ENCODE measurements around the gene TFB2M.

TFB2M gene

DNA sequence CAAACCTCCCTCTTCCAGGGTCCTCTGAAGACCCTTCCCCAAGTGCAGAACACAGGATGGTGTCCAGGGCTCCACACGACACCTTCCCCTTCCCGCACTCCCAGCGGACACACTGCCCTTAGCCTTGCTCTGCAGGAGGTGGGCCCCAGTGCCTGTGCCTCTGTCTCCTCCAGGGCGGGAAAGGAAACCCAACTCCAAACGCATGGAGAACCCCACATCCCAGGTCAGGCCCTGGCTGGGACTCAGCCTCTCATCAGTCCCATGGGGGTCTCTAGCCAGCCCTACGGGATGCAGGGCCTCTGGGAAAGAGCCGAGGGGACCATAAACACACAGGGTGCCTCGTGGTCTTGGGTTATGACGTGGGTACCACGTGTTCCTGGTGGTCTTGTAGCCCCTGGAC lies 53.4 kb downstream of the TFB2M start:
- DNase-seq (ENCODE audit: low spot score) = no peak

DNA sequence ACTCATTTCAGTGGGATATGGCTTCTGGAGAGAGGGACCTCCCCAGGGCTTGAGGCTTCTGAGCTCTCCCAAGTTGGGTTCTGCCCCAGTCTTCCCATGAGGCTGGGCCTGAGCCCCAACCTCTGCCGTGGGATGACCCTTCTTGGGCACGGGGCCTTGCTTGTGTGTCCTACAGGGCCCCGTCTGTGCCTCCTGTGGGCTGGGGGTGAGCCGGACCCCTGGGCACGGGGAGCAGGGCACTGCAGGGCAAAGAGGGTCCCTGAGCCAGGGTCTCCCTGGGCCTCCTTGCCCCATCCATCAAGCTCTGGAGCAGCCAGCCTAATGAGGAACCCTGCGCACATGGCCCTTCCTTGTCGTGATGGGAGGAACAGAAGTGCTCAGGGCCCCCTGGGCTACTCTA lies 53.8 kb downstream of the TFB2M start:
- DNase-seq (ENCODE audit: low spot score) = no peak

DNA sequence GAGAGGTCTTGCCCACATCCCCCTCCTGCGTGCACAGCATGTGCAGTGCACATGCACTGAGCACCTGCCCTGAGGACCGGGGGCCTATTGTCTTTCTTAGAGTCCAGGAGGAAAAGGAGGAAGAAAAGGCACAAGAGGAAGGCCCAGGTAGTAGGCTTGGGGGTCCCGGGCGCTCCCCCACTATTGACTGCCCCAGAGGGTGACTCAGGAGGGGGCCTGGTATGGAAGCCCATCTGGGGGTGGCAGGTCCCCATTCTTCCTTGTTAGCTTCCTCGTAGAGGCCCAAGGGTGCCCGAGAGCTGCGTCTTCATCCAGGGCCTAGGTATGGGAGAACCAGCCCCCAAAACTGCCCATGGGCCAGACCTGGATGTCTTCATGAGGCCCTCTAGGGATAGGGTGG lies 54.9 kb downstream of the TFB2M start:
- DNase-seq (ENCODE audit: low spot score) = no peak

GRCh38 chr1:246510147-246511030 lies 55.7 kb downstream of the TFB2M start:
- no peak for DNase-seq (ENCODE audit: low spot score)

DNA sequence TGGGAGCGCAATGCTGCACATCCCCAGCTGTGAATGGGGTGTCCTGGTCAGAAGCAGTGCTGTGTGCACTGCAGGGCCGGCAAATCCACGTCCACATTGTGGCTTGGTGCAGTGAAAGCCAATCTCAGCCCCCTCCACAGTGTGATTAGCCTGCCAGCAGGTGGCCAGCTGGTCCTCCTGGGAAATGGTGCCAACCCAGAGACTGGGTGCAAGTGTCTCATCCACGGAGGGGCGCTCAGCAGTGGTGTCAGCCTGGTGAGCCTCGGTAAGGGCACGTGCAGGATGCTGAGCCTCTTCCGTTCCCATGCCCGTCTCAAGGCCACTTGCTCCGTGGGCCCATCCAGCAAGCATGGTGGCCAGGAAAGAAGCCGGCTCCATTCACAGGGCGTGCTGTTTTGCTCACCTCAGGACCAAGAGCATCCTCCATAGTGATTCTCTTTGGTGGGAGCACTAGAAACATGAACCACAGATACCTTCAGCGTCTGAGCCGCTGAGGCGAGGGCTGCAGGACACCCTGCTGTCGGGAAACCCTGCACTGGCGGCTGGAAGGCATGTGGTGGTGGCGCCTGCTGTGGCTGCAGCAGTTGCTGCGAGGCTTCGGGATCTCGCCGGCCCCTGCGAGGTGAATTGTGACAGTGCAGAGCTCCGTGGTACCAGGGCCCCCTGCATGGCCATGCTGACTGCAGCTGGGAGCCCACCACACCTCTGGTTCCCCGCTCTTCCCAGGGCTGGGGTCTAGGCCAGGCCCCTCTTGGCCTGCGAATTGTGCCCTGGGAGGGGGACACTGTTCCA lies 57.0 kb downstream of the TFB2M start:
- no peak for DNase-seq (ENCODE audit: low spot score)

DNA sequence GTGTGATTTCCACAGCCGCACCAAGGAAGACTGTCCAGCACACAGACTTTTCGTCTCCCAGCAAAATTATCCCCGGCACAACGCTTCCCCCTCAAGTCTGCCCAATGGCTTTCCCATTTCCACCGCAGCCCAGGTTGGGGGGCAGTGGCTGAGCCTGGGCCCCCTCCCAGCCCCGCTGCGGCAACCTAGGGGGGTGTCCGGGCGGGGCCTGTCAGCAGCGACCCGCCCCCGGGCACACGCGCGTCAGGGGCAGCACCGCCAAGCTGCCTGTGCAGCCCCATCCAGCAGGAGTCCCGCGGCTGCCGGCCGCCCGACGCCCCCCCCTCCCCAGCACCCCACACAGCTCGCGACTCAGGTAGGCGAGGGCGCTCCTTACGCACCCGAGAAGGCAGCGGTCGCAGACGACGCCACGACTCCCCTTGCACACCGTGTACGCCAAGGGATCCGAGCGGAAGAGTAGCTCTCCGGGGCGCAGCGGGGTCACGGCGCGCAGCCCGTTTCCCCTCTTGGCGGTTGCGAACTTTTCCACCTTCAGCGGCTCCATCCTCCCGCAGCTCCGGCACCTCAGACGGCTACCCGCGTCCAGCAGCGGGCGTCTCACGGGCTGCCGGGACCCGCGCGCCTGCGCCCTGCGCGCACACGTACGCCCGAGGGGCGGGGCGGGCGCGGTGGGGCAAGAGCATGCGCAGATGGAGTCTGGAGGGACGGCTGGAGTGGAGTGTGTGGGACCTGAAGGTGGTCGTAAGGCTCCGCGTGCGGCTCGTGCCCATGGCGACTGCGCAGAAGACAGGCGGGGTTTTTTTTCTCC lies 59.2 kb downstream of the TFB2M start, which contains the start of gene SMYD3:
TSS of gene SMYD3 (minus strand) at position 606 of the 808 bp plus-strand sequence.
- DNase-seq (ENCODE audit: low spot score) = peak; percentile 76

- no peak for DNase-seq (ENCODE audit: low spot score)
Measured at GRCh38 chr1:246506367-246506673, 59.7 kb downstream of the TFB2M start.

- DNase-seq (ENCODE audit: low spot score) = no peak
Measured at GRCh38 chr1:246503341-246503740, 62.7 kb downstream of the TFB2M start.

DNA sequence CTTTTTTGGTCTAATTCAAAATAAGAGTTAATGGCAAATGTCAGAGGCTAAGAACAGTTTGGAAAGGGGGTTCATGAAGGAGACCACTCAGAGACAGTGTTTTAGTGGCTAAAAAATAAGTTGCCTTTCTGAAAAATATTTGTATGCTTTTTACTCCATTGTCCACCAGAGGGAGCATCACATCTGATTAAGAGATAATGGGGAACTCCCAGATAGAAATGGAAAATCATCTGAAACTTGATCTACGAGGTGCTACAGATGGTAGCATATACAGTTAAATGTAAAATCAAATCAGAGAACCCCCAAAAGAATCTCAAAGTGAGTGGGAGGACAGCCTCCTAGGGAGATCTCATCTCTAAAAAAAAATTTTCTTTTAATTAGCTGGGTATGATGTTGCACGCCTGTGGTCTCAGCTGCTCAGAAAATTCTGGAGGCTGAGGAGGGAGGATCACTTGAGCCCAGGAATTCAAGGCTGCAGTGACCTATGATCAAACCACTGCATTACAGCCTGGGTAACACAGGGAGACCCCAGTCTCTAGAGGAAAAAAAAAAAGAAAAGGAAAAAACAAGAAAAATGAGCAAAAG lies 68.6 kb downstream of the TFB2M start:
- peak; percentile 87 for DNase-seq (ENCODE audit: low spot score)

DNA sequence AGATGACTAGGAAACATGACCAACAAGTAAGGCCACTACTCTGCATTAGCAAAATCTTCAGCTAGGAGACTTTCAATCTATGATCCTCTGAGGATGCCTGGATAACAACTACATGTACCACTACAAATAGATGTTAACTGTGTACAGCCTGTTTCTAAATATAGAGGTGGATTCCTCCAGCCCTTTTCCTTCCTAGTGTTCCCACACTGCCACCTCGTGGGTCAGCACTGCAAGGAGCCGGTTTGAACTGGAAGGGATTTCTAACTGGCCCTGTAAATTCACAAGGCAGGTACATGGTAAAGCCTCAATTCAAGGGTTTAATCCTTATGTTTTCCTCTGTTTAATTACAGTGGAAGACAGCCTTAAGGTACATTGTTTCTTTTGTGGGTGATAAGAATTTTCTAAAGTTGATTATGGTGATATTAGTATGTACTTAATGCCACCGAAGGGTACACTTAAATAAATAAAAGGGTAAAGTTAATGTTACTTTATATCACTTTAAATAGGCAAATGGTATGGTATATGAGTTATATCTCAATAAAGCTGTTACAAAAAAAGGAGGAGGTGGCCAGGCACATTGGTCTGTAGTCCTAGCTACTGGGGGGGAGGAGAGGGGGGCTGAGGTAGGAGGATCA lies 73.3 kb downstream of the TFB2M start:
- DNase-seq (ENCODE audit: low spot score) = peak; percentile 82

- DNase-seq (ENCODE audit: low spot score) = no peak
Measured at GRCh38 chr1:246491551-246492053, 74.5 kb downstream of the TFB2M start.
